ENCODE results near the gene GLE1. TPM values are rescaled to one million over a fixed set of nuclear protein-coding genes. Genes with fewer than 3 reads are reported as not detected.

GLE1 gene
- total RNA-seq, 1 experiment from 2014 or later = 19.0 TPM

GRCh38 chr9:128556926-128557634 is 52.6 kb downstream of the GLE1 start:
- Histone ChIP-seq H3K14ac (ENCODE audit: insufficient read depth, low read length) (no peak overlapping the region), H4K8ac (replicated peaks; ENCODE audit: insufficient read length, low read depth, low read length) (no peak overlapping the region), H3K27ac (ENCODE audit: insufficient read length, low read depth, low read length) (no peak overlapping the region), H3K79me2 (ENCODE audit: insufficient read depth, low read length) (peaks cover 1% of the 10 kb centered on the region; the same call in 1 of the 2 replicates), H3K4me2 (ENCODE audit: insufficient read depth, insufficient read length, low read length) (no peak overlapping the region), H2BK20ac (ENCODE audit: low read depth, low read length, poor library complexity, severe bottlenecking) (no peak overlapping the region), H3K4ac (ENCODE audit: low read depth, low read length) (no peak overlapping the region), H2AFZ (ENCODE audit: low read length) (no peak overlapping the region), H3K79me1 (ENCODE audit: insufficient read depth, low read depth, low read length, poor library complexity, severe bottlenecking) (peaks cover 6% of the 10 kb centered on the region), H2BK5ac (ENCODE audit: insufficient read length, low read length) (no peak overlapping the region), H3K4me1 (ENCODE audit: insufficient read depth, low read length) (peaks cover 9% of the 10 kb centered on the region), H3K56ac (ENCODE audit: insufficient read length, low read depth, low read length) (no peak overlapping the region), H3K9ac (ENCODE audit: extremely low read depth, insufficient read length, low read length) (no peak overlapping the region), H4K91ac (ENCODE audit: insufficient read length, low read depth, low read length) (no peak overlapping the region), H4K20me1 (ENCODE audit: control insufficient read depth, insufficient read depth, insufficient read length) (no peaks in the 10 kb centered on the region), H3K23me2 (ENCODE audit: insufficient read length, low read depth, low read length, poor library complexity, severe bottlenecking) (peaks cover 5% of the 10 kb centered on the region), H2AK5ac (ENCODE audit: insufficient read length, low read length) (no peak overlapping the region), H3K27me3 (ENCODE audit: insufficient read depth, low read length) (no peaks in the 10 kb centered on the region), H2BK120ac (ENCODE audit: low read depth, low read length, poor library complexity, severe bottlenecking) (no peak overlapping the region), H3K23ac (ENCODE audit: insufficient read length, low read depth, low read length) (no peak overlapping the region), H2BK15ac (ENCODE audit: low read depth, low read length) (no peak overlapping the region), H3K18ac (ENCODE audit: insufficient read length, low read depth, low read length) (no peak overlapping the region), H4K5ac (ENCODE audit: insufficient read length, low read depth, low read length) (no peak overlapping the region), H3T11ph (ENCODE audit: low read length) (no peak overlapping the region), H3K9me3 (ENCODE audit: control insufficient read depth, low read depth, low read length) (no peaks in the 10 kb centered on the region), H2BK12ac (ENCODE audit: insufficient read length, low read depth, low read length) (no peak overlapping the region)
- Mint-ChIP-seq H3K27me3 (ENCODE audit: low read depth) (no peaks in the 10 kb centered on the region), H3K4me1 (peaks cover 10 to 14% of the 10 kb centered on the region in 2 experiments; a peak in 3 of 4 replicates), H3K27ac (peak overlapping the region in 1 of 3 experiments; percentile 33; a peak in 2 of 7 replicates), H3K36me3 (ENCODE audit: insufficient read depth in 1 of 3, low read depth in 3 of 3) (peaks cover 0 to 9% (median 0%) of the 10 kb centered on the region in 3 experiments; a peak in 2 of 7 replicates), H3K9me3 (no peaks in the 10 kb centered on the region), H3K4me3 (no peak overlapping the region)
- WGBS (ENCODE audit: extremely low coverage, insufficient read length, low lambda C conversion rate) = no CpG with 5 or more reads among the region's 5 CpGs
- DNase-seq = no peak
- TF ChIP-seq, protein P1, sequence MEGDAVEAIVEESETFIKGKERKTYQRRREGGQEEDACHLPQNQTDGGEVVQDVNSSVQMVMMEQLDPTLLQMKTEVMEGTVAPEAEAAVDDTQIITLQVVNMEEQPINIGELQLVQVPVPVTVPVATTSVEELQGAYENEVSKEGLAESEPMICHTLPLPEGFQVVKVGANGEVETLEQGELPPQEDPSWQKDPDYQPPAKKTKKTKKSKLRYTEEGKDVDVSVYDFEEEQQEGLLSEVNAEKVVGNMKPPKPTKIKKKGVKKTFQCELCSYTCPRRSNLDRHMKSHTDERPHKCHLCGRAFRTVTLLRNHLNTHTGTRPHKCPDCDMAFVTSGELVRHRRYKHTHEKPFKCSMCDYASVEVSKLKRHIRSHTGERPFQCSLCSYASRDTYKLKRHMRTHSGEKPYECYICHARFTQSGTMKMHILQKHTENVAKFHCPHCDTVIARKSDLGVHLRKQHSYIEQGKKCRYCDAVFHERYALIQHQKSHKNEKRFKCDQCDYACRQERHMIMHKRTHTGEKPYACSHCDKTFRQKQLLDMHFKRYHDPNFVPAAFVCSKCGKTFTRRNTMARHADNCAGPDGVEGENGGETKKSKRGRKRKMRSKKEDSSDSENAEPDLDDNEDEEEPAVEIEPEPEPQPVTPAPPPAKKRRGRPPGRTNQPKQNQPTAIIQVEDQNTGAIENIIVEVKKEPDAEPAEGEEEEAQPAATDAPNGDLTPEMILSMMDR (conservative IDR thresholded peaks at IDR 0.05) = no peak

All from H9 (cell line).